ENCODE data around the gene CFAP46. TPM values are rescaled to one million over a fixed set of nuclear protein-coding genes. Genes with fewer than 3 reads are reported as not detected.

The CFAP46 gene
- polyA plus RNA-seq, 3 donors: 0.07 TPM; not detected in 2

- Histone ChIP-seq H3K4me3 (replicated peaks in 1 of 3; ENCODE audit: low read depth in 2 of 3, low read length in 3 of 3) (no peak overlapping the region), H3K79me2 (ENCODE audit: insufficient read depth, low read length) (no peaks in the 10 kb centered on the region), H3K9me3 (replicated peaks in 1 of 2; ENCODE audit: control insufficient read depth in 1 of 2, insufficient read depth in 1 of 2, low read length in 2 of 2) (no peaks in the 10 kb centered on the region), H3K4me1 (ENCODE audit: control insufficient read depth in 1 of 2, insufficient read depth in 2 of 2, low read length in 2 of 2) (no peaks in the 10 kb centered on the region), H3K27ac (ENCODE audit: low read depth in 1 of 2, low read length in 2 of 2) (no peak overlapping the region), H4K20me1 (ENCODE audit: insufficient read depth, low read length) (no peaks in the 10 kb centered on the region), H3K36me3 (replicated peaks in 1 of 2; ENCODE audit: control insufficient read depth in 1 of 2, insufficient read depth in 2 of 2, low read length in 2 of 2) (no peaks in the 10 kb centered on the region), H3K4me2 (replicated peaks; ENCODE audit: extremely low read depth, low read length, poor library complexity, severe bottlenecking) (no peak overlapping the region), H3K9ac (ENCODE audit: insufficient read depth, low read length, poor library complexity, severe bottlenecking) (no peak overlapping the region), H3K27me3 (ENCODE audit: control insufficient read depth in 2 of 2, insufficient read depth in 2 of 2, low read length in 2 of 2) (no peaks in the 10 kb centered on the region), H2AFZ (ENCODE audit: insufficient read depth, low read depth, low read length, poor library complexity, severe bottlenecking) (no peak overlapping the region)
- no peaks in the 10 kb centered on the region for H3K9me3 Mint-ChIP-seq
- TF ChIP-seq CTCF (IDR thresholded peaks at IDR 0.05): no peak
- no peaks in the 10 kb centered on the region for H3K36me3 Mint-ChIP-seq
- intact Hi-C loops (cut with micrococcal nuclease): no loop called here
- DNase-seq: no peak
- H3K27me3 Mint-ChIP-seq (ENCODE audit: low read depth in 3 of 3): peaks cover 0 to 4% (median 2%) of the 10 kb centered on the region in 3 donors
- WGBS (ENCODE audit: insufficient coverage): 93% methylated on average over 17 of the region's 18 CpGs
- no peak overlapping the region for H3K27ac Mint-ChIP-seq
- no peaks in the 10 kb centered on the region for H3K4me1 Mint-ChIP-seq
- H3K4me3 Mint-ChIP-seq: no peak overlapping the region
Measured at GRCh38 chr10:132921086-132921485, 21.3 kb downstream of the CFAP46 start.

- Histone ChIP-seq H4K20me1 (ENCODE audit: insufficient read depth, low read length) (no peaks in the 10 kb centered on the region), H3K9ac (ENCODE audit: insufficient read depth, low read length, poor library complexity, severe bottlenecking) (no peak overlapping the region), H3K27ac (ENCODE audit: low read depth in 1 of 2, low read length in 2 of 2) (no peak overlapping the region), H3K4me2 (replicated peaks; ENCODE audit: extremely low read depth, low read length, poor library complexity, severe bottlenecking) (no peak overlapping the region), H3K4me1 (ENCODE audit: control insufficient read depth in 1 of 2, insufficient read depth in 2 of 2, low read length in 2 of 2) (no peaks in the 10 kb centered on the region), H3K27me3 (ENCODE audit: control insufficient read depth in 2 of 2, insufficient read depth in 2 of 2, low read length in 2 of 2) (no peaks in the 10 kb centered on the region), H2AFZ (ENCODE audit: insufficient read depth, low read depth, low read length, poor library complexity, severe bottlenecking) (no peak overlapping the region), H3K4me3 (replicated peaks in 1 of 3; ENCODE audit: low read depth in 2 of 3, low read length in 3 of 3) (no peak overlapping the region), H3K36me3 (replicated peaks in 1 of 2; ENCODE audit: control insufficient read depth in 1 of 2, insufficient read depth in 2 of 2, low read length in 2 of 2) (no peaks in the 10 kb centered on the region), H3K9me3 (replicated peaks in 1 of 2; ENCODE audit: control insufficient read depth in 1 of 2, insufficient read depth in 1 of 2, low read length in 2 of 2) (no peaks in the 10 kb centered on the region), H3K79me2 (ENCODE audit: insufficient read depth, low read length) (no peaks in the 10 kb centered on the region)
- no peak for TF ChIP-seq CTCF (IDR thresholded peaks at IDR 0.05)
- Mint-ChIP-seq H3K4me3 (no peak overlapping the region), H3K27me3 (ENCODE audit: low read depth in 3 of 3) (peaks cover 0 to 4% (median 2%) of the 10 kb centered on the region in 3 donors), H3K4me1 (no peaks in the 10 kb centered on the region), H3K27ac (no peak overlapping the region), H3K9me3 (no peaks in the 10 kb centered on the region), H3K36me3 (no peaks in the 10 kb centered on the region)
- DNase-seq: no peak
- intact Hi-C loops (cut with micrococcal nuclease): no loop called here
- 96% methylated on average over 38 of the region's 38 CpGs for WGBS (ENCODE audit: insufficient coverage)
Measured at GRCh38 chr10:132920101-132920925, 22.1 kb downstream of the CFAP46 start.

All from CD14-positive monocyte (primary cell).